IPS-20b (cell line): Measurements from ENCODE around the gene PXDN.

ENCODE experiments used
- H3K27ac ChIP-seq: one replicate; pipeline ENCODE4 v1.5.1; 2013; ENCODE audit warnings: low read length
- H3K27me3 ChIP-seq: 2 replicates; pipeline ENCODE4 v1.6.1; 2013; ENCODE audit warnings: mild to moderate bottlenecking, low read length, inconsistent platforms; ENCODE audit not compliant: insufficient read depth
- H3K36me3 ChIP-seq: 2 replicates; pipeline ENCODE4 v1.6.1; 2013; ENCODE audit warnings: low read depth, mild to moderate bottlenecking, inconsistent platforms, low read length, moderate library complexity; ENCODE audit not compliant: insufficient read depth
- H3K4me1 ChIP-seq: 2 replicates; pipeline ENCODE4 v1.6.1; 2013; ENCODE audit warnings: mild to moderate bottlenecking, control low read depth, inconsistent platforms, low read length, moderate library complexity; ENCODE audit not compliant: insufficient read depth
- H3K4me3 ChIP-seq: 2 replicates; pipeline ENCODE4 v1.5.1; 2013; ENCODE audit warnings: mild to moderate bottlenecking, low read length, inconsistent platforms
- H3K9ac ChIP-seq: 2 replicates; pipeline ENCODE4 v1.6.1; 2013; ENCODE audit warnings: low read depth, mild to moderate bottlenecking, inconsistent platforms, low read length, moderate library complexity
- H3K9me3 ChIP-seq: 2 replicates; pipeline ENCODE4 v1.6.1; 2013; ENCODE audit warnings: mild to moderate bottlenecking, low read depth, low read length, inconsistent platforms; ENCODE audit not compliant: insufficient read depth

The PXDN gene

DNA sequence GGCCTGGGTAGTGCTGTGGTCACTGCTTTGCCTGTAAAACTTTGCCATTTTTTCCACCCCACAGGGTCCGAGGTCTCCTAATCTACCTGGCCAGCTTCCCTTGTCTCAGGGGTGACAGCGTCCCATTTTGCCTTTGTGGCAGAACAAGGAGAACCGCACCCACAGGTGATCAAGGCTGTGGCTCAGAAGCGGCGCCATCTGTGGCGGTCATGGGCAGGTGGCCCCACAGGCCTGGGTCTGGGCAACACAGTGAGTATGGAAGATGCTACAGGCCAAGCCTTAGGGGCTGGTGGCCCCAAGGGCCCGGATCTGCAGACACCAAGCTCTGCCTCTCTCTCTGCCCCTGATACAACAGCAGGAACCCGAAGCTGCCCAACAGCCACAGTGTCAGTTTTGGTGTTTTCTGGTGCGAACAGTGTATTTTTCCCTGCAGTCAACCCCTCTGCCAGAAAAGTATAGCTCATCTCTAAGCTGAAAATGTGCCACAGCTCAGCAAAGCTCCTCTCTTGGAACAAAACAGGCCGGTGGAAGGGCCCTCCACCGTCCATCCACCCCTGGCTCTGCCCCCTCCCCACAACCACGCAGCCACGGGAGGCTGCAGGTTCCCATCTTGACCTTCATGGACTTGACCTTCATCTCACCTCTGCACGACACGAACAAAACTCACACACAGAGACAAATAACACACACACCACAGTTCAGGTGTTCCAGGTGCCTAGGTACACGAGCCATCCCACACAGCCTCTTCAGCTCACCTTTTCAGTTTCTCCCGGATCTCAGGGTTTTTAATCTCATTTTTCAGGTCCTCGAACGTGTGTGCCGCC, 96.7 kb downstream of the PXDN start:
- no peaks in the 10 kb centered on the region for H3K9me3 ChIP-seq

DNA sequence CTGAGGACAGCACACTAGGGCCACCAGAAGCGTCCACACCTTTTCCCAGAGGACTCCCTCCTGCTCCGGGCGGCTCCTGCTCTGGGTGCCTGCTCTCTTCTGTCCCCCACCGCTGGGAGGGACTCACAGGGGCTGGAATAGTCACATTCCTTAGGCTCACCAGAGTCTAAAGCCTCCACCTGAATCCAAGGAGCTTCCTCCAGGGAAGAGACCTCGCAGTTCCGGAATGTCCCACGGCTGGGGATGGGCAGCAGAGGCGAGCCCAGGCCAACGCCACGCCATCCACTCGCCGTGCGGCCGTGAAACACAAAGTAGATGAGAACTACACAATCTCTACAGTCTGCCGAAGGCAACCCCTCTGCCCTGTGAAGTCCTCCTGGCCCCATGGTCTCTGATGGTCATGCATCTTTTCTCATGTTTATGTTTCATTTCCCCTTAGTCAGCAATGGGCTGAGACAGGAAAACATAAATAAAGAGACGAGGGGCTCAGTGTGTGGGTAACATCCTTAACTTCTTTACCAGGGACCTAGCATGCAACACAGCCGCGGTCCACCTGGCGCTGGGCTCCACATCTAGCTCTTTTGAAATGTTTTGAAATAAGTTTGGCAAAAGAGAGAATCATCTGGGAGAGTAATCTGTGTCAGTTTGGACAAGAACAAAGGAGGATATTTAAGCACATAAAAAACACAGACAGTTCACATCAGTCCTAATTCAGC, 98.4 kb downstream of the PXDN start:
- Histone ChIP-seq H3K27ac (no peak overlapping the region), H3K9ac (no peak overlapping the region), H3K27me3 (no peaks in the 10 kb centered on the region), H3K4me3 (no peak overlapping the region), H3K9me3 (no peaks in the 10 kb centered on the region), H3K4me1 (peaks cover 5% of the 10 kb centered on the region; the same call in 1 of the 2 replicates), H3K36me3 (peaks cover 82% of the 10 kb centered on the region)

More for the DNA sequence above, 96.7 kb downstream of the PXDN start:
- no peaks in the 10 kb centered on the region for H3K27me3 ChIP-seq
- peaks cover 89% of the 10 kb centered on the region for H3K36me3 ChIP-seq
- H3K27ac ChIP-seq, result no peak overlapping the region
- H3K9ac ChIP-seq, result no peak overlapping the region
- H3K4me3 ChIP-seq, result no peak overlapping the region
- peaks cover 2% of the 10 kb centered on the region; the same call in 1 of the 2 replicates for H3K4me1 ChIP-seq

DNA sequence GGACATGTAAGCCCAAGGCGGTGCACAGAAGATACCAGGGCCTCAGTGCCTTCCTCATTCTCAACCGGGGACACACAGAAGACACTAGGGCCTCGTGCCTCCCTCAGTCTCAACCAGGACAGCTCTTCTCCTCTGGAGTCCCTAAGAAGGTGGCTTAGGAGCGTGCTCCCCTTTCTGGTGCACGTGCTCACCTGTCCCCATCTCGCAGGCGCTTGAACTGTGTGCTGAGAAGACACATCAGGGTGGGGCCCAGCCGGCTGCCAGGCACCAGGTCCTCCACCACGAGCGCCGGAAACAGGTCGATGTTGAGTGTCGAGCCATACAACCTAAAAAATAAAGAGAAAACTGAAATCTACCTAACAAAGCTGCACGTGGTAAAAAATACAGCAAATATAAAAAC, 99.9 kb downstream of the PXDN start:
- Histone ChIP-seq H3K4me1 (peaks cover 5% of the 10 kb centered on the region; the same call in 1 of the 2 replicates), H3K4me3 (no peak overlapping the region), H3K36me3 (peaks cover 70% of the 10 kb centered on the region), H3K9ac (no peak overlapping the region), H3K27ac (no peak overlapping the region), H3K9me3 (no peaks in the 10 kb centered on the region), H3K27me3 (no peaks in the 10 kb centered on the region)

DNA sequence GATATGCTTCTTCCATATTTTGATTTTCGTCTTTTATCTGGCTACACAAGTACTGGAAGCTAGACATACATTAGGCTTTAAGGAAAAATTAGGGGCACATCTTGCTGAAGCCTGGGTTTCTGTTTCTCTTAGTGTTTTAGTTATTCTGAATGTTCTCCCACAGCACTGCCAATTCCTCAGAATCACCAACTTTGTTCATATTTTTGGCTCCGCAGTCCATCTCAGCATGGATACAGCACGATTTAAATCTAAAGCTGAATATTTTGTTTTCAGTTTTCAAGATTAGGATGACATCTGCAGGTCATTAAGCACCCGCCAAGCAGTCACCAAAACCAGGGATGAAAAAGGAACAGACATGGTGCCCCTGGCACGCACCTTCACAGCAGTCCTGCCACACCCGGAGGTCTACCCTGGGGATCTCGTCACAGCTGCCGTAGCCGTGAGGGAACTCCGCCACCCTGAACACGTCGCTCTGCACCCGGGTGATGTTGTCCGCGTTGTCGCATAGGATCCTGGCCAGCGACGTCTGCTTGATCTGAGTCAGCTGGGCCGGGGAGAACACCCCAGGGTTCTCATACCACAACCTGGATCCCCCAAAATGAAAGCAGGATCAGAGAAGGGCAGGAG, 101.2 kb downstream of the PXDN start:
- Histone ChIP-seq H3K9me3 (no peaks in the 10 kb centered on the region), H3K4me3 (no peak overlapping the region), H3K27ac (no peak overlapping the region), H3K36me3 (peaks cover 69% of the 10 kb centered on the region), H3K9ac (no peak overlapping the region), H3K4me1 (peaks cover 5% of the 10 kb centered on the region; the same call in 1 of the 2 replicates), H3K27me3 (no peaks in the 10 kb centered on the region)

DNA sequence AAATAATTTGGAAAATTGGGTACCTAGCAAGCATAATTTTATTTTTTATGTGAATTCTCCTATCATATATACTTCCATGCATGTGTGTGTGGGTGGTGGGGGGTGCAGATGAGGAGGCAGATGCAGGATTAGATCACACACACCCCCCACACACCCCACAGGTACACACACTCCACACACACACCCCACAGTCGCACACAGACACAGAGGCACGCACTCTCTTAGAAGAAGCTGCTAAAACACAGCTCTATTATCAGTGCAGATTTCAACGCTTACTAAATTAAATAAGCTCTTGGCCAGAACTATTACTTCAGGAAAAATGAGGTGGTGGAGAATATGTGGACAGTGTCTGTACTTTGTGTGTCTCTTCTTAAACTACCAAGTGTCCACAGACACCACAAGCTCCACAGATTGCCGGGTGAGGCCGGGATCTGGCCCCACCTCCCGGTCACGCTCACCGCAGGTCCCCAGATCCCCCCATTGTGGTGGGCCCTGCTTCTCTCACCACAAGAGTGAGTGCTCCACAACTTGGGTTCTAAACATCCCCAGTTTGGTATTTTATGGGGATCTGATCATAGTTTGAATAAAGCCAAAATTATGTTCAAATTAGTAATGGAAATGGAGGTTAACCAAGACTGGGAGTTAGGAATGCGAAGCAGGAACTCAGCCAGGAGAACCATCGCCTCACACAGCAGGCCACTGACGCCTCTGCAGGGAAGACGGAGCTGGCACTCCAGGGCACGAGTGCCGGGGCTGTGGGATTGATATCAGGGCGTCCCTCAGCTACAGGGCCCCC, 102.1 kb downstream of the PXDN start:
- Histone ChIP-seq H3K27ac (no peak overlapping the region), H3K4me3 (no peak overlapping the region), H3K9ac (no peak overlapping the region; the same call in 1 of the 2 replicates), H3K4me1 (peaks cover 5% of the 10 kb centered on the region; the same call in 1 of the 2 replicates), H3K36me3 (peaks cover 63% of the 10 kb centered on the region), H3K9me3 (no peaks in the 10 kb centered on the region), H3K27me3 (no peaks in the 10 kb centered on the region)

DNA sequence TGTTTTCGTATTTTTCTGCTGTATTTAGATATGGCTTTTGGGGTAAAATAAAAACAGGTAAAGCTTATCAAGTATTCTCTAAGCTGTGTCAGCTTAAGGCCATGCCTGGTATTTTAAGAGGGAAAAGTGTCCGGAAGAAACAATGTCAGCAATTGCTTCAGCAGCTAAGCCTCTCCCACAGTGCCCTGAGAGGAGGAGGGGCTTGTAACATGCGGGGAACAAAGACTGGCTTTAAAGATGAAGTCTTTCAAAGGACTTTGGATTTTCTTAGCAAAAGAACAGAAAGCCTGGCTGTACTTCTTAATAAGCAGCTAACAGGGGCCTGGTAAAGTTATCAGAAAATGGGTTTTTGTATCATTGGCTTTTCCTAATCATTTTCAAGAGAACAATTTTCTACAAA, 102.8 kb downstream of the PXDN start:
- H3K4me3 ChIP-seq, result no peak overlapping the region
- H3K9ac ChIP-seq, result no peak overlapping the region; the same call in 1 of the 2 replicates
- H3K4me1 ChIP-seq, result peaks cover 5% of the 10 kb centered on the region; the same call in 1 of the 2 replicates
- no peaks in the 10 kb centered on the region for H3K27me3 ChIP-seq
- peaks cover 68% of the 10 kb centered on the region for H3K36me3 ChIP-seq
- no peak overlapping the region for H3K27ac ChIP-seq
- no peaks in the 10 kb centered on the region for H3K9me3 ChIP-seq

GRCh38 chr2:1640301-1641135, 103.8 kb downstream of the PXDN start:
- no peak overlapping the region for H3K4me3 ChIP-seq
- H3K36me3 ChIP-seq, result peaks cover 68% of the 10 kb centered on the region
- H3K27me3 ChIP-seq, result no peaks in the 10 kb centered on the region

DNA sequence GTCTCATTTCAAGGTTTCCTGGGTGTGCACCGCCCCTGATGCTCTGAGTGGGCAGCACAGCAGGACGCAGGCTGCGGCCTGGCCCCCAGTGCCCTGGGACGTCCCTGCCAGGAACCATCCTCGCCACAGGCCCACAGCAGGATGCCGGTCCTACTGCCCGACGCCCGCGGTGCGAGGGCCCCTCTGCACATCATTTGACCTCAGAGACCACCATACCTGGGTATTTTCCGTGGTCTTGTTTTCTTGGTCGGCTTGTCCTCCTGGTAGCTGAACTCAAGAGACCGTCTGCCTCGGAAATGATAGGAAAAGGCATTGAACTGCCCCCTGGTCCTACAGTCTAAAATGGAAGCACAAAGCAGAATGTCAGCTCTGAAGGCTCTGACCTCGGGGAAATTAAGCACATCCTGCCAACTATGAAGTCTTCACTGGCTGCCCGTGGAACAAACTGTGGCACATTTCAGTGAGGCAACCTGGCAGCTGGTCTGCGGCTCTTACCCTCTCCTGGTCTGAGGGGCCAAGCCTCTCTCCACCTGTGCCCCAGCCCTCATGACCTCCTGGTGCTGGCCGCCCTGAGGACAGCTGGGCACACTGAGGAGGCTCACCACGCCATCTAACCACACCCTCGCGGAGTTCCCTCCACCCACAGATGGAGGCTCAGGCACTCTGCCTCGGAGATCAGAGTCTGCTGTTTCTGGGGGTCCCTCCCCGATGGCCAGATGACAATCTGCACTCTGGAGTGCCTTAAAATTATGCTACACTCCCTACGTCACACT, 105.0 kb downstream of the PXDN start:
- H3K9me3 ChIP-seq, result no peaks in the 10 kb centered on the region
- no peak overlapping the region for H3K9ac ChIP-seq
- H3K4me1 ChIP-seq, result peaks cover 5% of the 10 kb centered on the region; the same call in 1 of the 2 replicates
- H3K4me3 ChIP-seq, result no peak overlapping the region
- no peaks in the 10 kb centered on the region for H3K27me3 ChIP-seq
- no peak overlapping the region for H3K27ac ChIP-seq
- H3K36me3 ChIP-seq, result peaks cover 69% of the 10 kb centered on the region

More at GRCh38 chr2:1640301-1641135, 103.8 kb downstream of the PXDN start:
- Histone ChIP-seq H3K27ac (no peak overlapping the region), H3K4me1 (peaks cover 5% of the 10 kb centered on the region; the same call in 1 of the 2 replicates), H3K9ac (no peak overlapping the region), H3K9me3 (no peaks in the 10 kb centered on the region)

- Histone ChIP-seq H3K9me3 (no peaks in the 10 kb centered on the region), H3K4me1 (peaks cover 5% of the 10 kb centered on the region; the same call in 1 of the 2 replicates), H3K4me3 (no peak overlapping the region), H3K36me3 (peaks cover 71% of the 10 kb centered on the region), H3K9ac (no peak overlapping the region), H3K27me3 (no peaks in the 10 kb centered on the region), H3K27ac (no peak overlapping the region)
Observed at GRCh38 chr2:1638281-1638860, 105.9 kb downstream of the PXDN start.
